Measurements from ENCODE around the gene RAD51B. TPM values are rescaled to one million over a fixed set of nuclear protein-coding genes. Genes with fewer than 3 reads are reported as not detected.
A peak's percentile ranks its signal among the peaks of the same experiment; 100 is the strongest.
"Not testable (repeated sequence)": the region's sequence is repeated elsewhere in the genome, so short reads cannot be mapped to it uniquely, and the experiment has no call there.

Gene RAD51B
- total and polyA plus RNA-seq, 7 donors = 2.4 to 24.4 (median 7.1) TPM

GRCh38 chr14:68097727-68098126, 278.1 kb downstream of the RAD51B start:
- 93% methylated on average over 3 of the region's 3 CpGs for WGBS, 2 donors
- Histone ChIP-seq H3K36me3 (no peaks in the 10 kb centered on the region), H3K4me3 (no peak overlapping the region), H3K27ac (peak overlapping the region in 3 of 4 donors; percentile 77 to 88 (median 79)), H3K4me1 (peaks cover 0 to 63% (median 54%) of the 10 kb centered on the region in 4 donors), H3K9me3 (peaks cover 0 to 16% (median 4%) of the 10 kb centered on the region in 4 donors), H3K27me3 (no peaks in the 10 kb centered on the region)
- DNase-seq = no peak
- intact Hi-C loops (cut with DNase I) = loop anchor here (5.0 kb wide), 1 partner anchor 710 kb away; no protein-coding TSS in a partner anchor
- TF ChIP-seq CTCF (IDR thresholded peaks at IDR 0.05) = no peak
- no peak for TF ChIP-seq EP300 (IDR thresholded peaks at IDR 0.05)
- no peak for TF ChIP-seq POLR2A (IDR thresholded peaks at IDR 0.05)
- TF ChIP-seq POLR2AphosphoS5 (IDR thresholded peaks at IDR 0.05) = no peak

GRCh38 chr14:68098834-68099233, 279.3 kb downstream of the RAD51B start:
- intact Hi-C loops (cut with DNase I) = loop anchor here (5.0 kb wide), 1 partner anchor 708 kb away; no protein-coding TSS in a partner anchor

GRCh38 chr14:68099495-68100045, 280.0 kb downstream of the RAD51B start:
- DNase-seq = peak; percentile 85
- TF ChIP-seq EP300 (IDR thresholded peaks at IDR 0.05) = peak in 1 of 4 donors; percentile 13
- TF ChIP-seq CTCF (IDR thresholded peaks at IDR 0.05) = no peak
- TF ChIP-seq POLR2A (IDR thresholded peaks at IDR 0.05) = no peak
- TF ChIP-seq POLR2AphosphoS5 (IDR thresholded peaks at IDR 0.05) = peak; percentile 50 to 75 (median 66)
- Histone ChIP-seq H3K27ac (peak overlapping the region; percentile 65 to 88 (median 78)), H3K4me3 (no peak overlapping the region), H3K27me3 (no peaks in the 10 kb centered on the region), H3K4me1 (peaks cover 0 to 79% (median 67%) of the 10 kb centered on the region in 4 donors), H3K36me3 (no peaks in the 10 kb centered on the region), H3K9me3 (peaks cover 0 to 16% (median 4%) of the 10 kb centered on the region in 4 donors)
- intact Hi-C loops (cut with DNase I) = loop anchor here (5.0 kb wide), 4 partner anchors 62 to 708 kb away; no protein-coding TSS in a partner anchor
- 52 to 75% methylated on average over 5 of the region's 5 CpGs for WGBS, 2 donors

More at GRCh38 chr14:68098834-68099233, 279.3 kb downstream of the RAD51B start:
- peak in 2 of 4 donors; percentile 58 to 61 for TF ChIP-seq EP300 (IDR thresholded peaks at IDR 0.05)
- TF ChIP-seq CTCF (IDR thresholded peaks at IDR 0.05) = no peak
- peak; percentile 43 to 82 (median 56) for TF ChIP-seq POLR2AphosphoS5 (IDR thresholded peaks at IDR 0.05)
- TF ChIP-seq POLR2A (IDR thresholded peaks at IDR 0.05) = no peak
- Histone ChIP-seq H3K4me3 (no peak overlapping the region), H3K36me3 (no peaks in the 10 kb centered on the region), H3K27me3 (no peaks in the 10 kb centered on the region), H3K4me1 (peaks cover 0 to 74% (median 64%) of the 10 kb centered on the region in 4 donors), H3K27ac (peak overlapping the region; percentile 65 to 88 (median 78)), H3K9me3 (peaks cover 0 to 16% (median 4%) of the 10 kb centered on the region in 4 donors)
- no peak for DNase-seq
- 61 to 86% methylated on average over 2 of the region's 2 CpGs for WGBS, 2 donors

GRCh38 chr14:68101715-68102301, 282.2 kb downstream of the RAD51B start:
- not testable (repeated sequence) for DNase-seq, H3K27me3 ChIP-seq, H3K36me3 ChIP-seq, H3K4me3 ChIP-seq
- Histone ChIP-seq H3K27ac (peak overlapping the region in 3 of 4 donors; percentile 77 to 88 (median 79)), H3K9me3 (peaks cover 0 to 16% (median 4%) of the 10 kb centered on the region in 4 donors), H3K4me1 (peaks cover 0 to 87% (median 77%) of the 10 kb centered on the region in 4 donors)
- 97% methylated on average over 3 of the region's 3 CpGs for WGBS, 2 donors
- intact Hi-C loops (cut with DNase I) = loop anchor here (5.0 kb wide), 3 partner anchors 65 to 130 kb away; no protein-coding TSS in a partner anchor

- TF ChIP-seq POLR2AphosphoS5 (IDR thresholded peaks at IDR 0.05) (peak; percentile 91 to 96 (median 92)), CTCF (IDR thresholded peaks at IDR 0.05) (no peak), EP300 (IDR thresholded peaks at IDR 0.05) (peak; percentile 92 to 95 (median 94)), POLR2A (IDR thresholded peaks at IDR 0.05) (no peak)
- intact Hi-C loops (cut with DNase I) = loop anchor here (2.0 to 5.0 kb wide), 4 partner anchors 35 to 128 kb away; no protein-coding TSS in a partner anchor
- H3K4me3 ChIP-seq = no peak overlapping the region
- H3K4me1 ChIP-seq = peaks cover 0 to 76% (median 68%) of the 10 kb centered on the region in 4 donors
- peak overlapping the region; percentile 61 to 88 (median 78) for H3K27ac ChIP-seq
- peak; percentile 73 for DNase-seq
- no peaks in the 10 kb centered on the region for H3K27me3 ChIP-seq
- no peaks in the 10 kb centered on the region for H3K36me3 ChIP-seq
- peaks cover 0 to 16% (median 4%) of the 10 kb centered on the region in 4 donors for H3K9me3 ChIP-seq
- 87 to 89% methylated on average over 3 of the region's 3 CpGs for WGBS, 2 donors
Observed at GRCh38 chr14:68103853-68104252, 284.3 kb downstream of the RAD51B start.
